Transverse colon (tissue), 4 donors: Measurements from ENCODE around the gene CAPZA2.

Source experiments
- CTCF ChIP-seq, 5 experiments: fragments of 200-600 bp in 3 of 5; fragments of 450-650 bp in 2 of 5; sonication (generic) in 3 of 5; IDR thresholded peaks; 1 replicate in 2 of 5; 2 replicates in 3 of 5; pipeline ENCODE4 v1.5.1; 2016 to 2017; ENCODE audit warnings: antibody characterized with exemption in 5 of 5, inconsistent platforms in 3 of 5, mild to moderate bottlenecking in 2 of 5, moderate library complexity in 1 of 5
- EP300 ChIP-seq: sonication (generic); formaldehyde crosslinking; IDR thresholded peaks from one replicate; pipeline ENCODE4 v1.6.1; 2017; ENCODE audit warnings: antibody characterized with exemption, low read depth
- POLR2A ChIP-seq: fragments of 450-650 bp; IDR thresholded peaks from one replicate; pipeline ENCODE4 v1.6.1; 2016; ENCODE audit warnings: antibody characterized with exemption, mild to moderate bottlenecking, moderate library complexity
- POLR2AphosphoS5 ChIP-seq, 3 donors: sonication (generic); formaldehyde crosslinking; IDR thresholded peaks; one replicate each; pipeline ENCODE4 v1.6.1; 2016; ENCODE audit warnings: antibody characterized with exemption in 3 of 3

GRCh38 chr7:116933465-116933864 lies 71.1 kb downstream of the CAPZA2 start:
- no peak for TF ChIP-seq CTCF (IDR thresholded peaks at IDR 0.05)
- TF ChIP-seq EP300, result no peak
- TF ChIP-seq POLR2AphosphoS5 (IDR thresholded peaks at IDR 0.05), result no peak
- no peak for TF ChIP-seq POLR2A
